OCI-LY3 (cell line): Measurements from ENCODE around the gene UNC5B.

ENCODE experiments used
- EZH2phosphoT487 ChIP-seq: fragments of 200-600 bp; shearing (Covaris generic); IDR thresholded peaks from 2 replicates; pipeline ENCODE4 v1.6.1; 2018; ENCODE audit warnings: antibody characterized with exemption, mixed run types, low read depth
- TF ChIP-seq, protein P1 (sequence below): fragments of 200-600, 300-600 bp; sonication (generic); IDR thresholded peaks from 2 replicates; pipeline ENCODE4 v1.5.1; 2014; ENCODE audit warnings: antibody characterized with exemption, low read length, low read depth

- TF ChIP-seq, protein P1, sequence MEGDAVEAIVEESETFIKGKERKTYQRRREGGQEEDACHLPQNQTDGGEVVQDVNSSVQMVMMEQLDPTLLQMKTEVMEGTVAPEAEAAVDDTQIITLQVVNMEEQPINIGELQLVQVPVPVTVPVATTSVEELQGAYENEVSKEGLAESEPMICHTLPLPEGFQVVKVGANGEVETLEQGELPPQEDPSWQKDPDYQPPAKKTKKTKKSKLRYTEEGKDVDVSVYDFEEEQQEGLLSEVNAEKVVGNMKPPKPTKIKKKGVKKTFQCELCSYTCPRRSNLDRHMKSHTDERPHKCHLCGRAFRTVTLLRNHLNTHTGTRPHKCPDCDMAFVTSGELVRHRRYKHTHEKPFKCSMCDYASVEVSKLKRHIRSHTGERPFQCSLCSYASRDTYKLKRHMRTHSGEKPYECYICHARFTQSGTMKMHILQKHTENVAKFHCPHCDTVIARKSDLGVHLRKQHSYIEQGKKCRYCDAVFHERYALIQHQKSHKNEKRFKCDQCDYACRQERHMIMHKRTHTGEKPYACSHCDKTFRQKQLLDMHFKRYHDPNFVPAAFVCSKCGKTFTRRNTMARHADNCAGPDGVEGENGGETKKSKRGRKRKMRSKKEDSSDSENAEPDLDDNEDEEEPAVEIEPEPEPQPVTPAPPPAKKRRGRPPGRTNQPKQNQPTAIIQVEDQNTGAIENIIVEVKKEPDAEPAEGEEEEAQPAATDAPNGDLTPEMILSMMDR: no peak
- no peak for TF ChIP-seq EZH2phosphoT487
Observed at GRCh38 chr10:71237843-71238623, 25.7 kb downstream of the UNC5B start.
